Aorta (tissue), 5 donors: ENCODE data around the gene BACE2. TPM values are rescaled to one million over a fixed set of nuclear protein-coding genes. Genes with fewer than 3 reads are reported as not detected.

Experiments used
- ATAC-seq: fragments of 200-7000 bp; cut with Tn5 transposase; one replicate; pipeline ENCODE4 v1.9.1; 2022; ENCODE audit warnings: moderate library complexity; ENCODE audit not compliant: low FRiP score
- DNase-seq, 2 donors: peaks; one replicate each; pipeline ENCODE4 v3.0.0-alpha.2; 2020
- H3K27ac ChIP-seq, 2 donors: one replicate each; pipeline ENCODE4 v1.5.1; 2013; ENCODE audit warnings: low read length in 2 of 2, mild to moderate bottlenecking in 2 of 2, moderate library complexity in 2 of 2, control low read depth in 1 of 2, inconsistent platforms in 1 of 2, low read depth in 1 of 2
- H3K27me3 ChIP-seq, 2 donors: one replicate each; pipeline ENCODE4 v1.6.1; 2013; ENCODE audit warnings: control low read depth in 1 of 2, low read length in 1 of 2, mild to moderate bottlenecking in 1 of 2, moderate library complexity in 1 of 2; ENCODE audit not compliant: insufficient read depth in 2 of 2, control insufficient read depth in 1 of 2
- H3K36me3 ChIP-seq, 2 donors: one replicate each; pipeline ENCODE4 v1.6.1; 2013; ENCODE audit warnings: control low read depth in 1 of 2, low read length in 1 of 2, mild to moderate bottlenecking in 1 of 2; ENCODE audit not compliant: insufficient read depth in 2 of 2, control insufficient read depth in 1 of 2
- H3K4me1 ChIP-seq, 2 donors: one replicate each; pipeline ENCODE4 v1.6.1; 2013; ENCODE audit warnings: low read length in 2 of 2, control low read depth in 1 of 2, mild to moderate bottlenecking in 1 of 2, moderate library complexity in 1 of 2; ENCODE audit not compliant: insufficient read depth in 2 of 2, control insufficient read depth in 1 of 2
- H3K4me3 ChIP-seq, 2 donors: one replicate each; pipeline ENCODE4 v1.5.1; 2013; ENCODE audit warnings: low read length in 2 of 2, control low read depth in 1 of 2, mild to moderate bottlenecking in 1 of 2
- H3K9me3 ChIP-seq: one replicate; pipeline ENCODE4 v1.6.1; 2013; ENCODE audit warnings: mild to moderate bottlenecking, low read length; ENCODE audit not compliant: control insufficient read depth
- WGBS, 2 donors: extraction: QIAGEN DNeasy Blood & Tissue Kit; methylation state at CpG; one replicate each; pipeline ENCODE4 v1.1.7; 2013; 5-methylcytosine and 5-hydroxymethylcytosine counted together
- intact Hi-C, 2 donors: fragments of 100-400 bp; cut with DNase I; formaldehyde crosslinking; loops; one replicate each; pipeline versions ENCODE4 v1.14.2 to v1.15.0; 2022
- polyA plus RNA-seq, 2 donors: library from polyadenylated mRNA; stranded (reverse); fragments of 200-250 nt; gene quantifications; one replicate each; pipeline ENCODE4 v1.2.3, GENCODE V29; 2013
- total RNA-seq, 2 donors: library from RNA; stranded (reverse); fragmentation: NEBNext Ultra II Directional; extraction: Animal tissue kit (Norgen Biotek cat#: 25700); gene quantifications; one replicate each; pipeline ENCODE4 v1.2.1, GENCODE V29; 2021
- donor health status: healthy with polysubstance abuse.
- donor health status: Bipolar disorder and iron deficiency.
- donor health status: DM: no; HTN: no; CAD: no.
- donor health status: DM: no; HTN: no; CAD: no.
- donor health status: DM: yes; HTN: yes; CAD: no.

BACE2 gene
- total and polyA plus RNA-seq, 4 donors: 26.2 to 151 (median 66.9) TPM

DNA sequence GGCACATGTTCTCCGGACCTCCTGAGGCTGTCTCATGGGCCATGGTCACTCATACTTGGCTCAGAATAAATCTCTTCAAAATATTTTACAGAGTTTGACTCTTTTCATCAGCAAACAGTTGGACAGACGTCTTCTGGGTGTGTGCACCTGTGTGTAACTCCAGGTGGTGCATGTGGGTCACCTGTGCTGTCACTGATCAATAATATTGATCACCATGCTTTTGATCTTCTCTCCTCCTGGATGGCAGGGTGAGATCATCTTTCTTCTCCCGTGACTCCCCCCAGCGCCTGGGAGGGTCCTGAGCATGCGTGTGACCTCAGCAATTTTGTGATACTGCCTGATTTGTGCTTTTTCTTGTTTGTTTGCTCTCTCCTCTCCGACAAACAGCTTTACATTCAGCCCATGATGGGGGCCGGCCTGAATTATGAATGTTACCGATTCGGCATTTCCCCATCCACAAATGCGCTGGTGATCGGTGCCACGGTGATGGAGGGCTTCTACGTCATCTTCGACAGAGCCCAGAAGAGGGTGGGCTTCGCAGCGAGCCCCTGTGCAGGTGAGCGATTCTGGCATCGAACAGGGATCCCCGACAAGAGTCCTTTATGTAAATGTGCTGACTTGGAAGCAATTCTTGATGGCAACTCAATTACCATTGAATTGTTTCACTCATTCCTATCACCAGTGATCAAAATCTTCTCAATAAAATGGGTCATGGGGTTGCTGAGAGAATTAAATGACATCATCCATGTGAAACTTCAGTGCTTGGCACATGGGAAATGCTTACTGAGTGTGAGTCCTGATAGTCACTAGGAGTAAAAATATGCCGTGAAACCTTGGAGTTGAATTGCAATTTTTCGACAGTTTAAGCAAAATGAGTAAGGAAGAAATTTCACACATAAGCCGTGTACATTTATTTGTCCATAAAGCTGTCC, 89.1 kb downstream of the BACE2 start:
- no peaks in the 10 kb centered on the region for H3K9me3 ChIP-seq
- H3K27ac ChIP-seq: no peak overlapping the region
- intact Hi-C loops: loop anchor here in 1 of 2 donors (10.0 kb wide), 1 partner anchor 132 kb away; no protein-coding TSS in a partner anchor
- DNase-seq (no peak), ATAC-seq (no peak)
- 94 to 95% methylated on average over 22 of the region's 22 CpGs for WGBS, 2 donors
- no peaks in the 10 kb centered on the region for H3K4me1 ChIP-seq
- no peaks in the 10 kb centered on the region for H3K27me3 ChIP-seq
- H3K36me3 ChIP-seq: peaks cover 0 to 10% of the 10 kb centered on the region in 2 donors
- H3K4me3 ChIP-seq: no peak overlapping the region

DNA sequence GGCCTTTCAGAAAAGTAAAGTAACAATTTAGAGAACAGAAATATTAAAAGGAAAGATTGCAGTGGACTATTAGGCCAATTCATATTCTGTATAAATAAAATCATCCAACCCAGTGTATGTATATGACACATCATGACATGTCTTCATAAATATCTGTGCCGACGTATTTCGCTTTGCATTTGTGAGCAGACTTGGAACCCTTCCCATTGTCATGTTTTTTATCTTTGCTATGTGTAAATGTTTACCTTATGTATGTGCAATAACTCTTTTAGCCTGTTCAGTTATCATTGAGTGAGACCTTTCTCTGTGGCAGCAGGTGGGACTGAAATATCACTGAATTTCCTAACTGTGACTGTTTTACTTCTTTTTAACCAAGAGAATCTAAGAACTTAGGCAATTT, 90.7 kb downstream of the BACE2 start:
- Histone ChIP-seq H3K4me1 (no peaks in the 10 kb centered on the region), H3K4me3 (no peak overlapping the region), H3K9me3 (no peaks in the 10 kb centered on the region), H3K27me3 (no peaks in the 10 kb centered on the region), H3K36me3 (peaks cover 0 to 10% of the 10 kb centered on the region in 2 donors), H3K27ac (no peak overlapping the region)
- no peak for DNase-seq
- intact Hi-C loops: loop anchor here in 1 of 2 donors (10.0 kb wide), 1 partner anchor 134 kb away; no protein-coding TSS in a partner anchor
- no peak for ATAC-seq
- 82 to 83% methylated on average over 3 of the region's 3 CpGs for WGBS, 2 donors

DNA sequence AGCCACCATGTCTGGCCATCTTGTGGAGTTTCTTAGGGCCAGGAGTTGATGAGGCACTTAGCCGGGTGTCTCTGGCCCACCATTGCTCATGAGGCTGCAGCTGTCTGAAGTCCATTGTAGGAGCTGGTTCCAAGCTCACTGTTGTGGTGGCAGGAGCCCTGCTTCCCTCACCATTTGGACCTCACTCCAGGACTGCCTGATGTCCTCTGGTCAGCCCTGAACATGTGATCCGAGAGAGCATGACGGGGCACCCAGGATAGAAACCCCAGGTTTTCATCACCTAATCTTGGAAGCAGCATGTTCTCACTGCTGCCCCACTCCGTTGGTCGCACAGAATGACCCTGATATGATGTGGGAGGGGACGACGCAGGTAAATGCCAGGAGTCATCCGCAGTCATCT, 92.5 kb downstream of the BACE2 start:
- ATAC-seq (no peak), DNase-seq (no peak)
- Histone ChIP-seq H3K4me3 (no peak overlapping the region), H3K9me3 (no peaks in the 10 kb centered on the region), H3K4me1 (no peaks in the 10 kb centered on the region), H3K27me3 (no peaks in the 10 kb centered on the region), H3K36me3 (peaks cover 0 to 6% of the 10 kb centered on the region in 2 donors), H3K27ac (no peak overlapping the region)
- WGBS, 2 donors: 96 to 97% methylated on average over 8 of the region's 8 CpGs
- intact Hi-C loops: no loop called here

DNA sequence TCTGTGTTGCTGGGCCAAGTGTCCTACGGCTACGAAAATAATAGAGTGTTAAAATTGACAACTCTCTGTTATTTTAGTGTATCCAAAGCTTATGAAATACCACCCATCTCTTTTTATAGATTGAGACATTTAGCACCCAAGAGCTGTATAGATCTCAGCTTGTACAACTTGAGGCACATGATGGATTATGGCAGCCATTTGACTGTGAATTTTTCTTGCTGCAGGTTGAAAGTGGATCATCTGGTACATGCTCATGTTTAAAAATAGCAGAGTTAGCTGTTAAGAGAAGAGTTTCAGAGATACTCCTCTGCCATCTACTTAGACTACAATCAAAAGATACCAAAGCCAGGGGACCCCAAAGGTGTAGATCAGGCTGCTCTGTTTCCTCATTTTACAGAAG, 99.4 kb downstream of the BACE2 start:
- whole genome bisulfite sequencing, 2 donors: 76% methylated on average over 2 of the region's 2 CpGs

GRCh38 chr21:41269535-41269934, 101.6 kb downstream of the BACE2 start:
- intact Hi-C loops: no loop called here
- peaks cover 0 to 3% of the 10 kb centered on the region in 2 donors for H3K36me3 ChIP-seq
- no peaks in the 10 kb centered on the region for H3K27me3 ChIP-seq
- H3K9me3 ChIP-seq: no peaks in the 10 kb centered on the region
- ATAC-seq (no peak), DNase-seq (no peak)
- WGBS, 2 donors: 0 to 8% methylated on average over 1 of the region's 1 CpG
- H3K4me1 ChIP-seq: peaks cover 0 to 1% of the 10 kb centered on the region in 2 donors
- H3K27ac ChIP-seq: no peak overlapping the region
- H3K4me3 ChIP-seq: no peak overlapping the region

More for the DNA sequence above, 99.4 kb downstream of the BACE2 start:
- no peak for ATAC-seq
- Histone ChIP-seq H3K9me3 (no peaks in the 10 kb centered on the region), H3K27ac (no peak overlapping the region), H3K4me3 (no peak overlapping the region), H3K4me1 (no peaks in the 10 kb centered on the region), H3K36me3 (peaks cover 0 to 3% of the 10 kb centered on the region in 2 donors), H3K27me3 (no peaks in the 10 kb centered on the region)
- intact Hi-C loops: no loop called here
- DNase-seq: no peak

GRCh38 chr21:41277196-41277595, 109.2 kb downstream of the BACE2 start:
- DNase-seq (no peak), ATAC-seq (no peak)
- Histone ChIP-seq H3K27me3 (no peaks in the 10 kb centered on the region), H3K36me3 (peaks cover 0 to 4% of the 10 kb centered on the region in 2 donors), H3K4me1 (peaks cover 0 to 1% of the 10 kb centered on the region in 2 donors), H3K4me3 (no peak overlapping the region), H3K9me3 (no peaks in the 10 kb centered on the region), H3K27ac (no peak overlapping the region)
- WGBS, 2 donors: 86 to 89% methylated on average over 12 of the region's 12 CpGs
- intact Hi-C loops: no loop called here

DNA sequence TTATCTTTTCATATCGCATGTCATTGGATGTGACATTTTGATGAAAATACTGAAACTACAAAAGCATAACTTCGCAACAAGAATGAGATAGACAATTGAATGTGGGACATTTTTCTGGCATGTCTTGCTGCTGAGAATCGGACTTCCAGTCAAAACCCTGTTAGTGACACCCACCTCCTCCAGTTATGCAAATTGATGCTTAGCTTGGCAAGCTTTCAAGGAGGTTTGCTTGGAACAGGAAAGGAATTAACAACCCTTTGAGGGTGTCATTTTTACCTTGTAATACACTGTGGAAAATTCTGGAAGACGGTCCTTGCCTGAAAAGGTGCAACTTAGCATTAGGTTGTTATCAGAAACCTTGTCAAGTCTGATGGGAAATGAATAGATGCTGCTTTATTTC, 109.9 kb downstream of the BACE2 start:
- Histone ChIP-seq H3K9me3 (no peaks in the 10 kb centered on the region), H3K4me1 (peaks cover 0 to 1% of the 10 kb centered on the region in 2 donors), H3K4me3 (no peak overlapping the region), H3K36me3 (peaks cover 0 to 4% of the 10 kb centered on the region in 2 donors), H3K27ac (no peak overlapping the region), H3K27me3 (no peaks in the 10 kb centered on the region)
- no peak for ATAC-seq
- DNase-seq: no peak
- 61 to 63% methylated on average over 4 of the region's 4 CpGs for WGBS, 2 donors
- intact Hi-C loops: no loop called here

GRCh38 chr21:41280115-41280919, 112.4 kb downstream of the BACE2 start:
- ATAC-seq (peak; percentile 37), DNase-seq (no peak)
- Histone ChIP-seq H3K36me3 (peaks cover 0 to 4% of the 10 kb centered on the region in 2 donors), H3K27me3 (no peaks in the 10 kb centered on the region), H3K9me3 (no peaks in the 10 kb centered on the region), H3K4me1 (no peaks in the 10 kb centered on the region), H3K4me3 (no peak overlapping the region), H3K27ac (no peak overlapping the region)
- 52 to 62% methylated on average over 18 of the region's 18 CpGs for WGBS, 2 donors
- intact Hi-C loops: loop anchor here in 1 of 2 donors (5.0 kb wide), 3 partner anchors 158 to 497 kb away; no protein-coding TSS in a partner anchor
